ENCODE data around the gene RIMKLA. TPM values are rescaled to one million over a fixed set of nuclear protein-coding genes. Genes with fewer than 3 reads are reported as not detected.
A peak's percentile ranks its signal among the peaks of the same experiment; 100 is the strongest.

The RIMKLA gene
- total RNA-seq, 1 experiment from 2014 or later, result 8.3 TPM

GRCh38 chr1:42403880-42404400 lies 23.3 kb downstream of the RIMKLA start:
- DNase-seq (ENCODE audit: low spot score), result no peak
- CTCF ChIA-PET, result interaction anchor here (1.1 kb wide), 1 partner anchor 14 kb away, joined by 4 read pairs; no protein-coding TSS in a partner anchor

GRCh38 chr1:42414551-42415496 lies 34.2 kb downstream of the RIMKLA start:
- H3K4me1 Mint-ChIP-seq, result peaks cover 25% of the 10 kb centered on the region
- H3K9me3 Mint-ChIP-seq, result no peaks in the 10 kb centered on the region
- H3K27me3 Mint-ChIP-seq (ENCODE audit: low read depth), result no peaks in the 10 kb centered on the region
- POLR2A ChIA-PET, result no interaction called here
- ATAC-seq, result no peak
- DNase-seq (ENCODE audit: low spot score), result no peak
- H3K27ac Mint-ChIP-seq, result peak overlapping the region; percentile 43
- CTCF ChIA-PET, result no interaction called here
- H3K36me3 Mint-ChIP-seq, result peaks cover 24% of the 10 kb centered on the region
- H3K4me3 Mint-ChIP-seq, result no peak overlapping the region
- TF ChIP-seq ATF2 (CRISPR knock-in tag; IDR thresholded peaks at IDR 0.05; ENCODE audit: borderline replicate concordance, low read depth), result no peak
- no peak for TF ChIP-seq ZNF219 (CRISPR knock-in tag; IDR thresholded peaks at IDR 0.05; ENCODE audit: borderline replicate concordance)
- TF ChIP-seq ELF4 (CRISPR knock-in tag; IDR thresholded peaks at IDR 0.05; ENCODE audit: low read depth), result no peak
- TF ChIP-seq FOXK1 (CRISPR knock-in tag; IDR thresholded peaks at IDR 0.05), result no peak
- no peak for TF ChIP-seq SP1 (CRISPR knock-in tag; conservative IDR thresholded peaks at IDR 0.05)
- TF ChIP-seq SMAD3 (CRISPR knock-in tag; IDR thresholded peaks at IDR 0.05; ENCODE audit: borderline replicate concordance), result no peak
- no peak for TF ChIP-seq IRF2 (CRISPR knock-in tag; IDR thresholded peaks at IDR 0.05; ENCODE audit: borderline replicate concordance, low read depth)
- TF ChIP-seq ZNF671 (CRISPR knock-in tag; IDR thresholded peaks at IDR 0.05), result no peak
- no peak for TF ChIP-seq ARID4B (CRISPR knock-in tag; IDR thresholded peaks at IDR 0.05; ENCODE audit: borderline replicate concordance)

More at GRCh38 chr1:42403880-42404400, 23.3 kb downstream of the RIMKLA start:
- no peak overlapping the region for H3K27ac Mint-ChIP-seq
- no peaks in the 10 kb centered on the region for H3K4me1 Mint-ChIP-seq
- POLR2A ChIA-PET, result no interaction called here
- H3K9me3 Mint-ChIP-seq, result no peaks in the 10 kb centered on the region
- no peak overlapping the region for H3K4me3 Mint-ChIP-seq
- peaks cover 13% of the 10 kb centered on the region for H3K36me3 Mint-ChIP-seq
- no peaks in the 10 kb centered on the region for H3K27me3 Mint-ChIP-seq (ENCODE audit: low read depth)
- TF ChIP-seq CBFB (CRISPR knock-in tag; IDR thresholded peaks at IDR 0.05; ENCODE audit: low read depth) (no peak), HMGXB4 (CRISPR knock-in tag; IDR thresholded peaks at IDR 0.05) (no peak), SP1 (CRISPR knock-in tag; conservative IDR thresholded peaks at IDR 0.05) (no peak), PRDM15 (CRISPR knock-in tag; IDR thresholded peaks at IDR 0.05) (no peak), HMGA2 (CRISPR knock-in tag; IDR thresholded peaks at IDR 0.05) (no peak)
- peak; percentile 44 for ATAC-seq

All from WTC11 (cell line).